Measurements from ENCODE around the gene TUBB8B.
"Not testable (repeated sequence)": the region's sequence is repeated elsewhere in the genome, so short reads cannot be mapped to it uniquely, and the experiment has no call there.

Gene TUBB8B

DNA sequence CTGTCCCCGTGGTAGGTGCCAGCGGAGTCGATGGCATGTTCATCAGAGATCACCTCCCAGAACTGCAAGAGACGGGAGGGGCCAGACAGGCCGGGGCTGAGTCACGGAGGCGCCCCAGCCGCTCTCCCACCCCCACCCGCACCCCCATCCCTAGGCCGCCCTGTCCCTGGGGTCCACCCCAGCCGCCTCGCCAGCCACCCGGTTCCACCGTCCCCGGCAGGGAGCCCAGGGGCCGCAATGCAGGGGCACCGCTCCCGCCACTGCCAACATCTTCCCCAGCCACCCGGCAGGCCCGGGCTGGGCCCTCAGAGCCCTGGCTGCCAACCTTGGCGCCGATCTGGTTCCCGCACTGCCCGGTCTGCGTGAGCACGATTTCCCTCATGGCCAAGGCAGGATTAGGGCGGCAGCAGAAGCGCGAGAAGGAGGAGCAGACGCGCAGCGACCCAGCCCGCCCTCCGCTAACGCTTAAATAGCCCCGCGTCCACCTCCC is at the start of gene TUBB8B:
Gene TUBB8B, minus strand, starts transcription at position 440 of the 490 bp plus-strand sequence. Its CDS starts 58 bp downstream, at position 382.
- H3K4me3 ChIP-seq (ENCODE audit: low read depth in 1 of 5, low read length in 5 of 5); H3K9ac ChIP-seq (ENCODE audit: low read length in 5 of 5); H3K4me1 ChIP-seq (ENCODE audit: control insufficient read depth in 5 of 5, insufficient read depth in 5 of 5, low read length in 5 of 5); H3K27ac ChIP-seq (ENCODE audit: low read depth, low read length); H3K36me3 ChIP-seq (ENCODE audit: control insufficient read depth in 5 of 5, insufficient read depth in 5 of 5, low read length in 5 of 5); H3K27me3 ChIP-seq (ENCODE audit: control insufficient read depth in 5 of 5, insufficient read depth in 4 of 5, low read length in 5 of 5); H3K9me3 ChIP-seq (ENCODE audit: control insufficient read depth in 5 of 5, low read length in 5 of 5): not testable (repeated sequence)

- H3K4me3 ChIP-seq (ENCODE audit: low read depth in 1 of 5, low read length in 5 of 5); H3K9ac ChIP-seq (ENCODE audit: low read length in 5 of 5); H3K36me3 ChIP-seq (ENCODE audit: control insufficient read depth in 5 of 5, insufficient read depth in 5 of 5, low read length in 5 of 5); H3K27me3 ChIP-seq (ENCODE audit: control insufficient read depth in 5 of 5, insufficient read depth in 4 of 5, low read length in 5 of 5); H3K9me3 ChIP-seq (ENCODE audit: control insufficient read depth in 5 of 5, low read length in 5 of 5); H3K27ac ChIP-seq (ENCODE audit: low read depth, low read length); H3K4me1 ChIP-seq (ENCODE audit: control insufficient read depth in 5 of 5, insufficient read depth in 5 of 5, low read length in 5 of 5): not testable (repeated sequence)
Observed at GRCh38 chr18:97252-97914, 48.0 kb upstream of the TUBB8B start.

DNA sequence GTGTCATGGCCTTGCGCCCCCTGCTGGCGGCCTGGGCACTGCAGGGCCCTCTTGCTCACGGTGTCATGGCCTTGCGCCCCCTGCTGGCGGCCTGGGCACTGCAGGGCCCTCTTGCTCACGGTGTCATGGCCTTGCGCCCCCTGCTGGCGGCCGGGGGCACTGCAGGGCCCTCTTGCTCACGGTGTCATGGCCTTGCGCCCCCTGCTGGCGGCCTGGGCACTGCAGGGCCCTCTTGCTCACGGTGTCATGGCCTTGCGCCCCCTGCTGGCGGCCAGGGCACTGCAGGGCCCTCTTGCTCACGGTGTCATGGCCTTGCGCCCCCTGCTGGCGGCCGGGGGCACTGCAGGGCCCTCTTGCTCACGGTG is 47.3 kb upstream of the TUBB8B start:
- not testable (repeated sequence) for H3K9ac ChIP-seq (ENCODE audit: low read length in 5 of 5); H3K27me3 ChIP-seq (ENCODE audit: control insufficient read depth in 5 of 5, insufficient read depth in 4 of 5, low read length in 5 of 5); H3K4me1 ChIP-seq (ENCODE audit: control insufficient read depth in 5 of 5, insufficient read depth in 5 of 5, low read length in 5 of 5)

GRCh38 chr18:96101-96766 is 46.8 kb upstream of the TUBB8B start:
- H3K9ac ChIP-seq (ENCODE audit: low read length in 5 of 5): not testable (repeated sequence)

More for the DNA sequence above, 47.3 kb upstream of the TUBB8B start:
- not testable (repeated sequence) for H3K36me3 ChIP-seq (ENCODE audit: control insufficient read depth in 5 of 5, insufficient read depth in 5 of 5, low read length in 5 of 5); H3K27ac ChIP-seq (ENCODE audit: low read depth, low read length); H3K9me3 ChIP-seq (ENCODE audit: control insufficient read depth in 5 of 5, low read length in 5 of 5); H3K4me3 ChIP-seq (ENCODE audit: low read depth in 1 of 5, low read length in 5 of 5)

DNA sequence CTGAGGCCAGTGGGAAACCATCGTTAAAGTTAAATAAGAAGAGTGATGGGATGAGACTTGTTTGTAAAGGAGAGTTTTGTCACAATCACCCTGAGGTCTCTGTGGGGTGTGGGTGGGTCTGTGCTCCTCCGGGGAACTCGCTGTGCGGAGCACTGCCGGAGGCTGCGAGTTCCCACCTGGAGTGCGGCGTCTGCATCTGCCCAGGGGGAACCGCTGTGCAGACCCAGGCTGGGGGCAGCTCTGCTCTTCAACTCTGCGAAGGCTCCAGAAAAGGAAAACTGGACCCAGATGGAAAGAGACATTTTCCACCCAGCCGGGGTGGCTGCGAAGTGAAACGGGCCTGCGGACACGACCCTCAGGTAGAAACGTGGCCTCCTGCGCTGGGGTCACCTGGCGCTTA is 46.2 kb upstream of the TUBB8B start:
- not testable (repeated sequence) for H3K27ac ChIP-seq (ENCODE audit: low read depth, low read length); H3K4me3 ChIP-seq (ENCODE audit: low read depth in 1 of 5, low read length in 5 of 5); H3K9me3 ChIP-seq (ENCODE audit: control insufficient read depth in 5 of 5, low read length in 5 of 5); H3K36me3 ChIP-seq (ENCODE audit: control insufficient read depth in 5 of 5, insufficient read depth in 5 of 5, low read length in 5 of 5); H3K4me1 ChIP-seq (ENCODE audit: control insufficient read depth in 5 of 5, insufficient read depth in 5 of 5, low read length in 5 of 5); H3K27me3 ChIP-seq (ENCODE audit: control insufficient read depth in 5 of 5, insufficient read depth in 4 of 5, low read length in 5 of 5); H3K9ac ChIP-seq (ENCODE audit: low read length in 5 of 5)

More at GRCh38 chr18:96101-96766, 46.8 kb upstream of the TUBB8B start:
- not testable (repeated sequence) for H3K27ac ChIP-seq (ENCODE audit: low read depth, low read length); H3K36me3 ChIP-seq (ENCODE audit: control insufficient read depth in 5 of 5, insufficient read depth in 5 of 5, low read length in 5 of 5); H3K27me3 ChIP-seq (ENCODE audit: control insufficient read depth in 5 of 5, insufficient read depth in 4 of 5, low read length in 5 of 5); H3K9me3 ChIP-seq (ENCODE audit: control insufficient read depth in 5 of 5, low read length in 5 of 5); H3K4me3 ChIP-seq (ENCODE audit: low read depth in 1 of 5, low read length in 5 of 5); H3K4me1 ChIP-seq (ENCODE audit: control insufficient read depth in 5 of 5, insufficient read depth in 5 of 5, low read length in 5 of 5)

DNA sequence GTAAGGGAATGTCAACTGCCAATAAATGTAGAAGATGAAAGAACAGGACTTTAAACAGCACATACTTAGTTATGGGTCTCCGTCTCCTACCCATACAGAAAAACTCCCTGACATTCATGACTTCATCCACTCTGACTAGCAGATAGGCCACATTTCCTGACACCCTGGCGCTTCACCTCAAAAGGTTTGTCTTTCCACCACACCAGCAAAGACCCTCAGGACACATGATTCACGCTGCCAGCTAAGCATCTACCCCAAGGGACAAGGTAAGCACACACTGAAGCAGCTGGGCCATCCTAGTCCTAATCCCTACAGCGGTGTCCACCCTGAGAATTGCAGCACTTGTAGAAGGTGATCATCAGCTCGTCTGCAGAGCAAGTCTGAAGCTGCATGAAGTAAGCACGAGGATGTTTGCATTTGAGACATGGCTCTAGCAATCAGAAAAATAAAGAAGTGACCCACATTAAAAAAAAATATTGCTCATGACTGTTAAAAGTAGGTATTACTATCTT is 44.5 kb upstream of the TUBB8B start:
- H3K27me3 ChIP-seq (ENCODE audit: control insufficient read depth in 5 of 5, insufficient read depth in 4 of 5, low read length in 5 of 5); H3K9me3 ChIP-seq (ENCODE audit: control insufficient read depth in 5 of 5, low read length in 5 of 5); H3K4me3 ChIP-seq (ENCODE audit: low read depth in 1 of 5, low read length in 5 of 5); H3K9ac ChIP-seq (ENCODE audit: low read length in 5 of 5); H3K36me3 ChIP-seq (ENCODE audit: control insufficient read depth in 5 of 5, insufficient read depth in 5 of 5, low read length in 5 of 5); H3K27ac ChIP-seq (ENCODE audit: low read depth, low read length); H3K4me1 ChIP-seq (ENCODE audit: control insufficient read depth in 5 of 5, insufficient read depth in 5 of 5, low read length in 5 of 5): not testable (repeated sequence)

- not testable (repeated sequence) for H3K27ac ChIP-seq (ENCODE audit: low read depth, low read length); H3K9me3 ChIP-seq (ENCODE audit: control insufficient read depth in 5 of 5, low read length in 5 of 5); H3K27me3 ChIP-seq (ENCODE audit: control insufficient read depth in 5 of 5, insufficient read depth in 4 of 5, low read length in 5 of 5); H3K4me1 ChIP-seq (ENCODE audit: control insufficient read depth in 5 of 5, insufficient read depth in 5 of 5, low read length in 5 of 5); H3K9ac ChIP-seq (ENCODE audit: low read length in 5 of 5); H3K36me3 ChIP-seq (ENCODE audit: control insufficient read depth in 5 of 5, insufficient read depth in 5 of 5, low read length in 5 of 5); H3K4me3 ChIP-seq (ENCODE audit: low read depth in 1 of 5, low read length in 5 of 5)
Observed at GRCh38 chr18:91561-91960, 42.1 kb upstream of the TUBB8B start.

GRCh38 chr18:90396-91193 is 41.2 kb upstream of the TUBB8B start:
- H3K4me3 ChIP-seq (ENCODE audit: low read depth in 1 of 5, low read length in 5 of 5); H3K27ac ChIP-seq (ENCODE audit: low read depth, low read length); H3K4me1 ChIP-seq (ENCODE audit: control insufficient read depth in 5 of 5, insufficient read depth in 5 of 5, low read length in 5 of 5); H3K9me3 ChIP-seq (ENCODE audit: control insufficient read depth in 5 of 5, low read length in 5 of 5); H3K36me3 ChIP-seq (ENCODE audit: control insufficient read depth in 5 of 5, insufficient read depth in 5 of 5, low read length in 5 of 5); H3K9ac ChIP-seq (ENCODE audit: low read length in 5 of 5); H3K27me3 ChIP-seq (ENCODE audit: control insufficient read depth in 5 of 5, insufficient read depth in 4 of 5, low read length in 5 of 5): not testable (repeated sequence)

- H3K27me3 ChIP-seq (ENCODE audit: control insufficient read depth in 5 of 5, insufficient read depth in 4 of 5, low read length in 5 of 5); H3K9me3 ChIP-seq (ENCODE audit: control insufficient read depth in 5 of 5, low read length in 5 of 5); H3K4me3 ChIP-seq (ENCODE audit: low read depth in 1 of 5, low read length in 5 of 5); H3K27ac ChIP-seq (ENCODE audit: low read depth, low read length); H3K36me3 ChIP-seq (ENCODE audit: control insufficient read depth in 5 of 5, insufficient read depth in 5 of 5, low read length in 5 of 5); H3K9ac ChIP-seq (ENCODE audit: low read length in 5 of 5); H3K4me1 ChIP-seq (ENCODE audit: control insufficient read depth in 5 of 5, insufficient read depth in 5 of 5, low read length in 5 of 5): not testable (repeated sequence)
Observed at GRCh38 chr18:89124-89523, 39.7 kb upstream of the TUBB8B start.

DNA sequence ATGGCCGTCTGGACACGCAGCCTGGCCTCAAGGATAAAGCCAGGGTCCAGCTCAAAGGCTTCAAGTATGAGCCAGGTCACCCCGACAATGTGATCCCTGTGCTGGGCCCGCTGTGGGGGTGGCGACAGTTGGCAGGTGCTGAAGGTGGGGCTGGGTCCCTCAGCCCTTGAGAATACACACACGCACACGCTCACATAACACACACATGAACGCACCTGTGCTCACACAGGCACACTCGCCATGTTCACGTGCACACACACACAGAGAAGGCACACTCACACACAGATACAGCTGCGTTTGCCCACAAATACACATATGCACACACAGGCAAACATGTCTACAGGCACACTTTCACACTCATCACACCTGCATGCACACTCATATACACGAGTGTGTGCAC is 35.4 kb upstream of the TUBB8B start:
- not testable (repeated sequence) for H3K4me1 ChIP-seq (ENCODE audit: control insufficient read depth in 5 of 5, insufficient read depth in 5 of 5, low read length in 5 of 5); H3K9ac ChIP-seq (ENCODE audit: low read length in 5 of 5); H3K9me3 ChIP-seq (ENCODE audit: control insufficient read depth in 5 of 5, low read length in 5 of 5); H3K27ac ChIP-seq (ENCODE audit: low read depth, low read length); H3K27me3 ChIP-seq (ENCODE audit: control insufficient read depth in 5 of 5, insufficient read depth in 4 of 5, low read length in 5 of 5); H3K4me3 ChIP-seq (ENCODE audit: low read depth in 1 of 5, low read length in 5 of 5); H3K36me3 ChIP-seq (ENCODE audit: control insufficient read depth in 5 of 5, insufficient read depth in 5 of 5, low read length in 5 of 5)
